DMS79 (cell line): ENCODE measurements around the gene HS3ST5.
"Not testable (repeated sequence)": the region's sequence is repeated elsewhere in the genome, so short reads cannot be mapped to it uniquely, and the experiment has no call there.

Experiments used
- DNase-seq: peaks from one replicate; lab custom pipeline; 2025; lab: John Stamatoyannopoulos, UW

HS3ST5 gene

GRCh38 chr6:114087496-114087895 is 255.3 kb downstream of the HS3ST5 start:
- DNase-seq, result no peak

- no peak for DNase-seq
Measured at GRCh38 chr6:114085211-114085610, 257.6 kb downstream of the HS3ST5 start.

GRCh38 chr6:114084327-114084890 is 258.4 kb downstream of the HS3ST5 start:
- DNase-seq, result no peak

- no peak for DNase-seq
Measured at GRCh38 chr6:114083251-114083650, 259.6 kb downstream of the HS3ST5 start.

GRCh38 chr6:114081730-114082129 is 261.1 kb downstream of the HS3ST5 start:
- DNase-seq, result no peak

- DNase-seq, result no peak
Measured at GRCh38 chr6:114080891-114081510, 261.8 kb downstream of the HS3ST5 start.

GRCh38 chr6:114080410-114080809 is 262.4 kb downstream of the HS3ST5 start:
- DNase-seq, result not testable (repeated sequence)

- DNase-seq, result no peak
Measured at GRCh38 chr6:114075777-114076176, 267.0 kb downstream of the HS3ST5 start.

GRCh38 chr6:114075300-114075699 is 267.5 kb downstream of the HS3ST5 start:
- DNase-seq, result no peak

GRCh38 chr6:114068771-114069170 is 274.1 kb downstream of the HS3ST5 start:
- DNase-seq, result no peak

- DNase-seq, result no peak
Measured at GRCh38 chr6:114068116-114068515, 274.7 kb downstream of the HS3ST5 start.

- no peak for DNase-seq
Measured at GRCh38 chr6:114064862-114065261, 278.0 kb downstream of the HS3ST5 start.

GRCh38 chr6:114063956-114064355 is 278.9 kb downstream of the HS3ST5 start:
- no peak for DNase-seq

- no peak for DNase-seq
Measured at GRCh38 chr6:114062199-114062598, 280.6 kb downstream of the HS3ST5 start.

- no peak for DNase-seq
Measured at GRCh38 chr6:114061741-114062140, 281.1 kb downstream of the HS3ST5 start.

- no peak for DNase-seq
Measured at GRCh38 chr6:114061116-114061515, 281.7 kb downstream of the HS3ST5 start.

- no peak for DNase-seq
Measured at GRCh38 chr6:114058435-114058834, 284.4 kb downstream of the HS3ST5 start.

GRCh38 chr6:114055763-114056162 is 287.1 kb downstream of the HS3ST5 start:
- no peak for DNase-seq

- DNase-seq, result no peak
Measured at GRCh38 chr6:114055349-114055748, 287.5 kb downstream of the HS3ST5 start.

- no peak for DNase-seq
Measured at GRCh38 chr6:114053791-114054190, 289.0 kb downstream of the HS3ST5 start.

GRCh38 chr6:114052141-114052540 is 290.7 kb downstream of the HS3ST5 start:
- no peak for DNase-seq

GRCh38 chr6:114051031-114051430 is 291.8 kb downstream of the HS3ST5 start:
- no peak for DNase-seq

- DNase-seq, result no peak
Measured at GRCh38 chr6:114049367-114049966, 293.4 kb downstream of the HS3ST5 start.

GRCh38 chr6:114044566-114044965 is 298.3 kb downstream of the HS3ST5 start:
- DNase-seq, result not testable (repeated sequence)
